ENCODE measurements around the gene ATG10. TPM values are rescaled to one million over a fixed set of nuclear protein-coding genes. Genes with fewer than 3 reads are reported as not detected.

ATG10 gene
- polyA plus RNA-seq, 1 donor from 2014 or later, result 12.1 TPM

GRCh38 chr5:81961651-81962440, 10.0 kb upstream of the ATG10 start:
- no peak overlapping the region for H3K27ac ChIP-seq (ENCODE audit: low read length)
- no peak overlapping the region for H2AFZ ChIP-seq (ENCODE audit: low read depth, low read length)
- H4K20me1 ChIP-seq (ENCODE audit: insufficient read depth), result no peaks in the 10 kb centered on the region
- H3K79me2 ChIP-seq (replicated peaks; ENCODE audit: insufficient read depth, low read length), result no peaks in the 10 kb centered on the region
- H3K9me3 ChIP-seq (ENCODE audit: low read length), result no peaks in the 10 kb centered on the region
- no peak overlapping the region for H3K9ac ChIP-seq (ENCODE audit: low read length)
- no peaks in the 10 kb centered on the region for H3F3A ChIP-seq (ENCODE audit: insufficient read depth, low read length, poor library complexity, severe bottlenecking)
- H3K36me3 ChIP-seq (ENCODE audit: insufficient read depth, low read length), result no peaks in the 10 kb centered on the region
- no peak overlapping the region for H3K4me2 ChIP-seq (ENCODE audit: low read length)
- H3K4me3 ChIP-seq (ENCODE audit: low read length), result no peak overlapping the region
- TF ChIP-seq RAD21 (conservative IDR thresholded peaks at IDR 0.05) (no peak), REST (IDR thresholded peaks at IDR 0.05; ENCODE audit: borderline replicate concordance) (no peak), MXI1 (conservative IDR thresholded peaks at IDR 0.05; ENCODE audit: poor library complexity, severe bottlenecking) (no peak), POLR2AphosphoS5 (IDR thresholded peaks at IDR 0.05) (no peak)
- no peaks in the 10 kb centered on the region for H3K27me3 ChIP-seq (ENCODE audit: insufficient read depth, low read depth, low read length)
- H3K9me2 ChIP-seq (ENCODE audit: insufficient read depth, low read length), result no peaks in the 10 kb centered on the region

- Histone ChIP-seq H3K9ac (ENCODE audit: low read length) (no peak overlapping the region), H3K4me3 (ENCODE audit: low read length) (no peak overlapping the region), H3K9me3 (ENCODE audit: low read length) (no peaks in the 10 kb centered on the region), H3F3A (ENCODE audit: insufficient read depth, low read length, poor library complexity, severe bottlenecking) (no peaks in the 10 kb centered on the region), H3K27me3 (ENCODE audit: insufficient read depth, low read depth, low read length) (no peaks in the 10 kb centered on the region), H3K36me3 (ENCODE audit: insufficient read depth, low read length) (no peaks in the 10 kb centered on the region), H3K9me2 (ENCODE audit: insufficient read depth, low read length) (no peaks in the 10 kb centered on the region), H4K20me1 (ENCODE audit: insufficient read depth) (no peaks in the 10 kb centered on the region), H2AFZ (ENCODE audit: low read depth, low read length) (no peak overlapping the region), H3K79me2 (replicated peaks; ENCODE audit: insufficient read depth, low read length) (no peaks in the 10 kb centered on the region), H3K27ac (ENCODE audit: low read length) (no peak overlapping the region), H3K4me2 (ENCODE audit: low read length) (no peak overlapping the region)
- TF ChIP-seq REST (IDR thresholded peaks at IDR 0.05; ENCODE audit: borderline replicate concordance) (no peak), POLR2AphosphoS5 (IDR thresholded peaks at IDR 0.05) (no peak), MXI1 (conservative IDR thresholded peaks at IDR 0.05; ENCODE audit: poor library complexity, severe bottlenecking) (no peak)
Observed at GRCh38 chr5:81963544-81963943, 8.3 kb upstream of the ATG10 start.

GRCh38 chr5:81965524-81965923, 6.3 kb upstream of the ATG10 start:
- H3K36me3 ChIP-seq (ENCODE audit: insufficient read depth, low read length), result no peaks in the 10 kb centered on the region
- no peaks in the 10 kb centered on the region for H4K20me1 ChIP-seq (ENCODE audit: insufficient read depth)
- no peaks in the 10 kb centered on the region for H3K9me3 ChIP-seq (ENCODE audit: low read length)
- no peak overlapping the region for H3K9ac ChIP-seq (ENCODE audit: low read length)
- no peaks in the 10 kb centered on the region for H3K9me2 ChIP-seq (ENCODE audit: insufficient read depth, low read length)
- no peaks in the 10 kb centered on the region for H3F3A ChIP-seq (ENCODE audit: insufficient read depth, low read length, poor library complexity, severe bottlenecking)
- no peaks in the 10 kb centered on the region for H3K27me3 ChIP-seq (ENCODE audit: insufficient read depth, low read depth, low read length)
- H3K4me3 ChIP-seq (ENCODE audit: low read length), result no peak overlapping the region
- H3K27ac ChIP-seq (ENCODE audit: low read length), result no peak overlapping the region
- no peak overlapping the region for H3K4me2 ChIP-seq (ENCODE audit: low read length)
- no peaks in the 10 kb centered on the region for H3K79me2 ChIP-seq (replicated peaks; ENCODE audit: insufficient read depth, low read length)
- no peak overlapping the region for H2AFZ ChIP-seq (ENCODE audit: low read depth, low read length)
- no peak for TF ChIP-seq POLR2AphosphoS5 (IDR thresholded peaks at IDR 0.05)
- no peak for TF ChIP-seq MXI1 (conservative IDR thresholded peaks at IDR 0.05; ENCODE audit: poor library complexity, severe bottlenecking)
- no peak for TF ChIP-seq EZH2 (IDR thresholded peaks at IDR 0.05; ENCODE audit: borderline replicate concordance, insufficient read depth, low read length, poor library complexity, severe bottlenecking)
- no peak for TF ChIP-seq TAF1 (IDR thresholded peaks at IDR 0.05; ENCODE audit: low read depth)
- TF ChIP-seq REST (IDR thresholded peaks at IDR 0.05; ENCODE audit: borderline replicate concordance), result no peak
- no peak for TF ChIP-seq RAD21 (conservative IDR thresholded peaks at IDR 0.05)
- TF ChIP-seq EP300 (conservative IDR thresholded peaks at IDR 0.05; ENCODE audit: poor library complexity, severe bottlenecking), result no peak
- TF ChIP-seq SMC3 (conservative IDR thresholded peaks at IDR 0.05; ENCODE audit: poor library complexity), result no peak

All from neural cell (in vitro differentiated cells).